IPS-18c (cell line): ENCODE data around the gene CLDN6.
A peak's percentile ranks its signal among the peaks of the same experiment; 100 is the strongest.

Source experiments
- H3K4me3 ChIP-seq: 2 replicates; pipeline ENCODE4 v1.7.0; 2013; ENCODE audit warnings: low read depth, mild to moderate bottlenecking, low read length, moderate library complexity; ENCODE audit not compliant: insufficient read depth
- H3K9me3 ChIP-seq: one replicate; pipeline ENCODE4 v1.6.1; 2013; ENCODE audit warnings: mild to moderate bottlenecking, low read length, moderate library complexity; ENCODE audit not compliant: control insufficient read depth, insufficient read depth

The CLDN6 gene

DNA sequence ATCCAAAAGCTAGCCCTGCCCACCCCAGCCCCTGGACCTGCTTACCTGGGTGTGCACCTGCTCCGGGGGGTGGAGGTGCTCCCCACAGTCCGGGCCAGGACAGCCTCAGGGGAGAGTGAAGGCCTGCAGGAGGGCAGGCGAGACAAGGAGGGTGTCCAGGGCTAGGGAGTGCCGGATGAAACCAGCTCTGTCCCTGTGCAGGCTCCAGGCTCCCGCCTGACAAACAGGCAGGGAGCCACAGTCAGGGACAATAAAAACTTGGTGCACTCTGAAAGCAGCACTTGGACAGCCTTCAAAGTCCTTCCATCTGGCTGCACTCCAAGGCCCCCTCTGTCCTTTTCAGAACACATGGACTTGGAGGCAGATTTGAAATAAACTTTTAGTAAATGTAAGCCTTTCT, 44.9 kb downstream of the CLDN6 start:
- H3K4me3 ChIP-seq, result no peak overlapping the region

DNA sequence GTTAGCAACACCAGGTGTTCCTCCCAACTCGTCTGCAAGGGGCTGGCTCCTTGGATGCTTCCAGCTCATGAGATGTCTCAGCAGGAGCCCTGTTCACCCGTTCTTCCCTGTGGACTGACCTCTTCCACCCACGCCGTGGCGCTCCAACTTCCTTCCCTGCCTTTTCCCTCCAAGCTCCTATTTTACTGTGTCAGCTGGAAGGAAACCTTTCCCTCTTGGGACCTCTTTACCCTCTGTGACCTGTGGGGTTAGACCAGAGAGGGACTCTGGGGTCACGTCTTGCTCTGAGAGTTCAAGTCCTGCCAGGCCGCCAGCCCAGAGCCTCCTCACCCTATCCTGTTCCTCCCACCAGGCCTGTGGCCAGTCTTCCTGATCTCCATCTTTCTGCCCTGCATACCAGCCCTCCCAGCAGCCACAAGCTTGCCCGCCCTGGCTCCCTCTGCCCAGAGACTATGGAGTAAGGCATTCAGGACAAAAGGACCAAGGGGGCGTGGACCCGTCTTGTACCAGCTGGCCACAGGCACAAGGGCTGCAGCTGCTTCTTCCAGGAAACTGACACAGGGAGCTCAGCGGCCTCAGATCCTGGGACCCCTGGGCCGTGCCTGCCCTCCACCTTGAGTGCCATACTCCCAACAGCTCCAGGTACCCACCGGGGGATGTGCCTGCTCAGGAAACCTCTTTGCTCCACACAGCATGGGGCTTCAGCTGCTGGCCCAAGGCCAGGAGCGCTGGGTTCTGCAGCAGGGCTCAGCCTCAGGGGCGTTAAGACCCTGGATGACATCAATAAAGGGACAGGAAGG, 45.8 kb downstream of the CLDN6 start:
- Histone ChIP-seq H3K4me3 (no peak overlapping the region), H3K9me3 (peaks cover 2% of the 10 kb centered on the region)

More for the DNA sequence above, 44.9 kb downstream of the CLDN6 start:
- peaks cover 2% of the 10 kb centered on the region for H3K9me3 ChIP-seq

DNA sequence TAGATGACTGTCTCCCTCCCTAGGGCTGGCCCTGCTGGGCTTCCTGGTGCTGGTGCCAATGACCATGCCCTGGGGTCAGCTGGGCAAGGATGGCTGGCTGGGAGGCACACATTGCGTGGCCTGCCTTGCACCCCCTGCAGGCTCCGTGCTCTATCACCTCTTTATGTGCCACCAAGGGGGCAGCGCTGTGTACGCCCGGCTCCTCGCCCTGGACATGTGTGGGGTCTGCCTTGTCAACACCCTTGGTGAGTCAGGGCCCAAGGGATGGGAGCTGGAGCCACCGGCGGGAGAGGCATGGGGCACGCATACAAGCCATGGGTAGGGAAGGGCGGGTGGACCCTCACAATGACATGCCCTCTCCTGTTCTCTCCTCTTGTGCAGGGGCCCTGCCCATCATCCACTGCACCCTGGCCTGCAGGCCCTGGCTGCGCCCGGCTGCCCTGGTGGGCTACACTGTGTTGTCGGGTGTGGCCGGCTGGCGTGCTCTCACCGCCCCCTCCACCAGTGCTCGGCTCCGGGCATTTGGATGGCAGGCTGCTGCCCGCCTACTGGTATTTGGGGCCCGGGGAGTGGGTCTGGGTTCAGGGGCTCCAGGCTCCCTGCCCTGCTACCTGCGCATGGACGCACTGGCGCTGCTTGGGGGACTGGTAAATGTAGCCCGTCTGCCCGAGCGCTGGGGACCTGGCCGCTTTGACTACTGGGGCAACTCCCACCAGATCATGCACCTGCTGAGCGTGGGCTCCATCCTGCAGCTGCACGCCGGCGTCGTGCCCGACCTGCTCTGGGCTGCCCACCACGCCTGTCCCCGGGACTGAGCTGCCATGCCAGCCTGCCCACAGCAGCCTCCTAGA, 46.6 kb downstream of the CLDN6 start:
- peaks cover 2% of the 10 kb centered on the region for H3K9me3 ChIP-seq
- H3K4me3 ChIP-seq, result no peak overlapping the region

DNA sequence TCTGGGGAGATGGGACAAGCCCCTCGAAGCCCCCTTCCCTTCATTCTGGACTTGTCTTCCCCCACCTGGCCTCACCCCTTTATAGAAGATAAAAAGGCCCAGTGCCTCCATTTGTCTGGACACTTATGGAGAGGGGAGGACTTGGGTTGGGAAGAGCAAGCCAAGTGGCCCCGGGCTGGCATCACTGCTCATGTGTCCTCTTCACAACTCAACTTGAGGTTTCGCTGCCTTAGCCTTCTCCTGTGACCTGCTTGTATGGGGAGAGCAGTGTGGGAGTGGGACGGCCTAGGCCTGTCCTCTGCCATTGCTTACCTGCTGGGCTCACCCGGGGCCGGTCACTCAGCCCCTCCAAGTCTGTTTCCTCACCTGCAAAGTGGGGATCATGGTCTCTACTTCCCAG, 47.4 kb downstream of the CLDN6 start:
- peak overlapping the region; percentile 89 for H3K4me3 ChIP-seq
- peaks cover 2% of the 10 kb centered on the region for H3K9me3 ChIP-seq

DNA sequence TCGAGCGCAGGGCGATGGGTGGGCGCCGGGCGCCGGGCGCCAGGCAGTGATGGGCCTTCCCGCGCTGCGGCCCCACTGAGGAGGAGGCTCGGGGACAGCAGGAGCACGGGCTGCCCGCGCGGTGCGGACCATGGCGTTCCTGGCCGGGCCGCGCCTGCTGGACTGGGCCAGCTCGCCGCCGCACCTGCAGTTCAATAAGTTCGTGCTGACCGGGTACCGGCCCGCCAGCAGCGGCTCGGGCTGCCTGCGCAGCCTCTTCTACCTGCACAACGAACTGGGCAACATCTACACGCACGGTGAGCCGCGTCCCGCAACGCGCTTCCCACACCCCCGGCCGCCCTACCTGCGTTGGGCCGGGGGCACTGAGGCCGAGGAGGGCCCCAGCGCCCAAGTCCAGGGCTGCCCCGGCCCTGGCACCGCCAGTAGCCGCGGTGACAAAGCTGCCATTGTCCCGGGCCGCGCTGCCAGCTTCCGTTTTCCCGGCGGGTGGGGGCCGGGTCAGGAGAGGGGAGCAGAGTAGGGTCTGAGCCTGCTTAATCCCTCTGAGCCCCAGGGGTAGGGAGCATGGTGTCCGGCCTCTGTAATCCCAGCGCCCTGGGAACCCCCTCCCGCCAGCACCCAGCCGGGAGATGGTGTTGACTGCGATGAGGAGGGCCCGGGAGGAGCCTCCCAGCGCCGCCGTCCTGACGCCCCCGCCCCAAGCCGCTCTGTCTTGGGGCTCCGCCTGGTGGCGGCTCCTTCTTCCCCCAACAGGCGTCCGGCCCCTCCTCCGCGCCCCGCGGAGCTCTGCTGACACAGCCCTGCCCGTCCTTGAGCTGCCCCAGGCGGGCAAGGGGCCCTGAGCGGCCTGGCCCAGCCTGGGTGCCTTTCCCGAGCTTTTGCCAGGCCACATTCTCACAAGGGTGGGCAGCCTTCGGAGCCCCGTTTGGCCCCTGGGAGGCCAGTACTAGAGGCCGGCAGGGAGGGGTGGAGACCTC, 48.1 kb downstream of the CLDN6 start:
- Histone ChIP-seq H3K4me3 (peak overlapping the region; percentile 89), H3K9me3 (peaks cover 2% of the 10 kb centered on the region)

DNA sequence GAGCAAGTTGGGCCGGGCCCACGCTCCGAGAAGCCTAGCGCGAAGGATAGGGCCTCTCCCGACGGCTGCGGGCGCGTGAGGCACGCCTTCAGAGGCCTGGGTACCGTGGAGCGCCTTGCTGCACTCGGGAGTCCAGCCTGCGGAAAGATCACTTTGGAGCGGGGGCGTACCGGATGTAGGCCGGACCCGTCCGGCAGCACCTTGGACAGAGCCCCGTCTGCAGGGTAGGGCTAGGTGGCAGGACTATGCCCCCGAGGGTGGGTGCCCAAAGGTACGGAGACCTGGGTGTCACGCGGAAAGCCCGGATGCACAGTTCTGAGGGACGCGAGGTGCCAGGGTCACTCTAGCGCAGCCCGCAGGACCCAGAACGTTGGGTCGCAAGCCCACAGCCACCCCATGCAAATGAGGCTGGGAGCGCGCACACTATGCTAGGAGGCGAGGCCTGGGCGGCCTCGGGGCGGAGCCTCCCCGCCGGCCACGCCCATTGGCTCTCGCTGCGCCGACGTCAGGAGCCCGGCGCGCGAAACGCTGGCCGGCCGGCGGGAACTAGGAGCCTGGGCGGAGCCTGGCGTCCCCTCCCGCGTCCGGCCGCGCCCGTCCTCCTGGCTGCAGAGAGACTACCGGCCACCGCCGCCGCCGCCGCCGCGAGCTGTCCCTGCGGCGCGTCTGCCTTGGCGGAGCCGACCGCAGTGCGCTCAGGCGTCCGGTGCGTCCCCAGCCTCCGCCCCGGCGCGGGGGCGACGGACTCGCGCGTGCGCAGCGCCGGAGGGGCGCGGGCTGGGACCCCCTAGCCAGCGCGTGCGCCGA, 49.0 kb downstream of the CLDN6 start, which contains the start of gene PAQR4:
TSS of gene PAQR4 (plus strand) at position 611 of the 807 bp plus-strand sequence. CDS start 327 bp downstream, outside the sequence.
- H3K9me3 ChIP-seq, result peaks cover 2% of the 10 kb centered on the region
- H3K4me3 ChIP-seq, result peak within 1 kb of the TSS; percentile 89

DNA sequence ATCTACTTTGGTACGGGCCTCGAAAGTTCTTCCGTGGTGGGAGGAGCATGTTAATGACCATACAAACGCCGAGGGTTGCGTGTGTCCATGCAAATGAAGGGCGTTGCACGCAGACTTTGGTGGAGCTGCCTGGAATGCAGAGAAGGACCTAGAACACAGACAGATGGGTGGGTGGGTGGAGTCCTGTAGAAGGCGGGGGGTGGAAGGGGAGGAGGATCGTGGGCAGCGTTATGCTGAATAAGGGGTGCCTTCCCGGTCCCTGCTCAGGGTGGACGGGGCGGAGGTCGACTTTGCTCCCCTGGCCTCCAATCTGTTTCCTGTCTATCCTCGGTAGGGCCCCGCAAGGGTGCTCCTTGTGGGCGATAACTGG, 49.6 kb downstream of the CLDN6 start:
- Histone ChIP-seq H3K9me3 (peaks cover 2% of the 10 kb centered on the region), H3K4me3 (peak overlapping the region; percentile 89)

DNA sequence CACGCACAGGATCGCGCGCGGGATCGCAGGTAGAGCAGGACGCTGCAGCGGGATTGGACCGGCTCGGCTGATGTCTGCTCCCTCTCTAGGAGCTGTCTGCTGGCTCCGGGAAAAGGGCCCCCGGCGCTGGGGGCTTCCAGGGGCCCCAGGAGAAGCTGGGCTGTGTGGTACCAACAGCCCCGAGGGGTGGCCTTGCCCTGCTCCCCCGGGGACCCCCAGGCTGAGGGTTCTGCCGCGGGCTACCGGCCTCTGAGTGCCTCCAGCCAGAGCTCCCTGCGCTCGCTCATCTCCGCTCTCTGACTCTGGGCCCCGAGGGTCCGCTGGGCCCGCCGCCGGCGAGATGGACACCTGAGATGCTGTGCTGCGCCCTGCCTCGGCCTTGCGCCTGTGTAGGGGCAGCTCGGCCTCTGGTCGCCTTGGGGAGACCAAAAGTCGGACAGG, 50.2 kb downstream of the CLDN6 start:
- Histone ChIP-seq H3K9me3 (no peaks in the 10 kb centered on the region), H3K4me3 (no peak overlapping the region)

DNA sequence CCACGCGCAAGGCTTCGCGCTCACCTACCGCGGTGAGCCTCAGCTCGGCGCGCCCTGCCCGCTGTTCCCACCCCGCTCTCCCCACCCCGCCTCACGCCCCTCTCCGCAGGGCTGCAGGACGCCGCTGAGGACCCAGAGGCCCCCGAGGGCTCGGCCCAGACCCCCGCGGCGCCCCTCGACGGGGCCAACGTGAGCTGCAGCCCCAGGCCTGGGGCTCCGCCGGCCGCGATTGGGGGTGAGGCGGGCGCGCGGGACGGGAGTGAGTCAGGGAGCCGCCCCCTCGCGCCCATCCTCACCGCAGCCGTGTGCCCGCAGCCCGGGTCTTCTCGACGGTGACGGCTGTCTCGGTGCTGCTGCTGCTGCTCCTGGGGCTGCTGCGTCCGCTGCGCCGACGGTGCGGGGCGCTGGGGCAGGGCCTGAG, 50.8 kb downstream of the CLDN6 start:
- Histone ChIP-seq H3K4me3 (no peak overlapping the region), H3K9me3 (no peaks in the 10 kb centered on the region)

DNA sequence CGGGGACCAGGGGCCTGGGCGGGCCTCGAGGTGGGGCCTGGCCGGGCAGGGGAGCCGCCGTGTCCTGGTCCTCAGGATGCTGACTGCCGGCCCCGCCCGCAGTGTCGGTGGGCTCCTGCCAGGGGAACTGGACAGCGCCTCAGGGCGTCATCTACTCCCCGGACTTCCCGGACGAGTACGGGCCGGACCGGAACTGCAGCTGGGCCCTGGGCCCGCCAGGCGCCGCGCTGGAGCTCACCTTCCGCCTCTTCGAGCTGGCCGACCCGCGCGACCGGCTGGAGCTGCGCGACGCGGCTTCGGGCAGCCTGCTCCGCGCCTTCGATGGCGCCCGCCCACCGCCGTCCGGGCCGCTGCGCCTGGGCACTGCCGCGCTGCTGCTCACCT, 51.2 kb downstream of the CLDN6 start:
- 0 out of 2 replicates have a peak overlapping the region, but pooled peaks have one; percentile 20 for H3K4me3 ChIP-seq
- H3K9me3 ChIP-seq, result no peaks in the 10 kb centered on the region

DNA sequence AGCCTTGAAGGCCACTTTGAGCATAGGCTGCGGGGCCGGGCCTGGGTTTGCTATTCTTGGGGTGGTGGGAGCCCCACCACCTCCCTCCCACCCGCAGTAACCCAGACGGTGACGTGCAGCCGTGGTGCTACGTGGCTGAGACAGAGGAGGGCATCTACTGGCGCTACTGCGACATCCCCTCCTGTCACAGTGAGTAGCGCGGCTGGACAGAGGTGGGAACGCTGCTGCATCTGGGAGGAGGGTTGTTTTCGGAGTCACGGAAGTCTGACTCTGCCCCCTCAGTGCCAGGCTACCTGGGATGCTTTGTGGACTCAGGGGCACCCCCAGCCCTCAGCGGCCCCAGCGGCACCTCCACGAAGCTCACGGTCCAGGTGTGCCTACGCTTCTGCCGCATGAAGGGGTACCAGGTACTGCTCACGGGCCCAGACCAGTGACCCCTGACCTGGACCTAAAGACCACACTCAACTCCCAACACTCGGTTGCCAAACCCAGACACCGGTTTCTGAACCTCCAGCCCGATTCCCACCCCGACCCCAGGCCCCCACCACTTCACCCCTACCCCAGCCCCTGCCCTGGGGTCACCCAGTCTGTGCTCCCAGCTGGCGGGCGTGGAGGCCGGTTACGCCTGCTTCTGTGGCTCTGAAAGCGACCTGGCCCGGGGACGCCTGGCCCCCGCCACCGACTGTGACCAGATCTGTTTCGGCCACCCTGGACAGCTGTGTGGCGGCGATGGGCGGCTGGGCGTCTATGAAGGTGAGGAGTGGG, 51.8 kb downstream of the CLDN6 start:
- no peak overlapping the region for H3K4me3 ChIP-seq
- H3K9me3 ChIP-seq, result no peaks in the 10 kb centered on the region
